Measurements from ENCODE around the gene ATP8B3. TPM values are rescaled to one million over a fixed set of nuclear protein-coding genes. Genes with fewer than 3 reads are reported as not detected.

ATP8B3 gene
- total and polyA plus RNA-seq, 10 of the 15 experiments (the other 5 are each of a cell fraction or from before 2014, with no cell fraction given), result 0.13 to 1.7 (median 0.52) TPM

GRCh38 chr19:1769645-1769985 is 42.5 kb downstream of the ATP8B3 start (continued):
- TF ChIP-seq HDAC6 (IDR thresholded peaks at IDR 0.05; ENCODE audit: unreplicated experiment) (no peak), ZNF24 (IDR thresholded peaks at IDR 0.05) (no peak), MEF2A (IDR thresholded peaks at IDR 0.05; ENCODE audit: insufficient read depth, low read depth, low read length) (no peak), STAT3 (IDR thresholded peaks at IDR 0.05; ENCODE audit: low read depth, low read length) (no peak), RBBP5 (conservative IDR thresholded peaks at IDR 0.05) (no peak), CEBPZ (IDR thresholded peaks at IDR 0.05; ENCODE audit: low read depth, low read length) (no peak), ASH2L (IDR thresholded peaks at IDR 0.05; ENCODE audit: borderline replicate concordance, low read depth) (no peak), TCF7 (IDR thresholded peaks at IDR 0.05; ENCODE audit: borderline replicate concordance) (no peak), ZNF217 (IDR thresholded peaks at IDR 0.05) (no peak), JUND (IDR thresholded peaks at IDR 0.05; ENCODE audit: low read depth, low read length) (no peak), ZNF207 (IDR thresholded peaks at IDR 0.05; ENCODE audit: borderline replicate concordance) (no peak), STAT1 (conservative IDR thresholded peaks at IDR 0.05) (no peak), NR2C1 (IDR thresholded peaks at IDR 0.05) (no peak)

All from GM12878 (cell line).